ENCODE results near the gene GPAT3.
A peak's percentile ranks its signal among the peaks of the same experiment; 100 is the strongest.

The GPAT3 gene

GRCh38 chr4:83527671-83528070 is 8.2 kb upstream of the GPAT3 start:
- H3K4me1 ChIP-seq (ENCODE audit: insufficient read depth, poor library complexity, severe bottlenecking): no peaks in the 10 kb centered on the region
- TF ChIP-seq CTCF (IDR thresholded peaks at IDR 0.05; ENCODE audit: poor library complexity, severe bottlenecking): no peak
- no peaks in the 10 kb centered on the region for H3K27me3 ChIP-seq (ENCODE audit: insufficient read depth, poor library complexity, severe bottlenecking)
- no peaks in the 10 kb centered on the region for H3K36me3 ChIP-seq (ENCODE audit: low read depth)
- no peak overlapping the region for H3K27ac ChIP-seq (ENCODE audit: poor library complexity, severe bottlenecking)
- DNase-seq (ENCODE audit: low spot score): no peak
- H3K4me3 ChIP-seq (ENCODE audit: severe bottlenecking): no peak overlapping the region
- H3K9me3 ChIP-seq (ENCODE audit: severe bottlenecking): peaks cover 3% of the 10 kb centered on the region
- ATAC-seq (ENCODE audit: low read depth): no peak

DNA sequence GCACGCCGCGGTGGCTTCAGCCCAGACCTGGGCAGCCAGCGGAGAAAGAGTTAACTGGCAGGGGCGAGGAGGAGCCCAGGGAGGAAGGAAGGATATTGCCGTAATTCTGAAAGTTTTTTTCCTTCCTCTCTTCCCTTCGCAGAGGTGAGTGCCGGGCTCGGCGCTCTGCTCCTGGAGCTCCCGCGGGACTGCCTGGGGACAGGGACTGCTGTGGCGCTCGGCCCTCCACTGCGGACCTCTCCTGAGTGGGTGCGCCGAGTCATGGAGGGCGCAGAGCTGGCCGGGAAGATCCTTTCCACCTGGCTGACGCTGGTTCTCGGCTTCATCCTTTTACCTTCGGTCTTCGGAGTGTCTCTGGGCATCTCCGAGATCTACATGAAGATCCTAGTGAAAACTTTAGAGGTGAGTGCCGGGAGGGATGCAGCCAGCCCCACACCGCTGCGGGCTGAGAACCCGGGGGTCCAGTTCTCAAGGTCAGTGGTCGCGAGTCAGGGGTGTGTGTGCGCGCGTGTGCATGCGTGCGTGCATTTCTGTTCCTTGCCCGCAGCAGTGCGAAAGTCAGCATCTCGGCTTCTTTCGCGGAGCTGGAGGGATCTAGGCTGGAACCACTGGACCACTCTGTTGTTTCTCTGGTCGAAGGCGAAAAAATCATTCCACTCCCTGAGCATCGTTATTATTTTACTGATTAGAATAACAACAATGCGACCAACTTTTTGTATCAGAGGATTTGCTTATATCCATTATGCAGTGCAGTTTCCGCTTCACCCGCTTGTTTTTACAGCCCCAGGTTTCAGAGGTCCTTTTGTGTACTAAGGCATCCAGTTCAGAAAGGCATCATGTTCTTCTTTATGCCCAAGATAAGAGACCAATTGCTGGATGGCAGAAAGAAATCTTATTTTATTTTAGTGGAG is 709 bp downstream of the GPAT3 start:
- H3K36me3 ChIP-seq (ENCODE audit: low read depth): no peaks in the 10 kb centered on the region
- H3K4me3 ChIP-seq (ENCODE audit: severe bottlenecking): peak overlapping the region; percentile 44
- ATAC-seq (ENCODE audit: low read depth) (no peak; the same call in 1 of the 3 replicates), DNase-seq (ENCODE audit: low spot score) (no peak)
- H3K27me3 ChIP-seq (ENCODE audit: insufficient read depth, poor library complexity, severe bottlenecking): peaks cover 6% of the 10 kb centered on the region
- H3K27ac ChIP-seq (ENCODE audit: poor library complexity, severe bottlenecking): no peak overlapping the region
- H3K9me3 ChIP-seq (ENCODE audit: severe bottlenecking): no peaks in the 10 kb centered on the region
- no peak for TF ChIP-seq CTCF (IDR thresholded peaks at IDR 0.05; ENCODE audit: poor library complexity, severe bottlenecking)
- H3K4me1 ChIP-seq (ENCODE audit: insufficient read depth, poor library complexity, severe bottlenecking): no peaks in the 10 kb centered on the region

GRCh38 chr4:83542225-83542624 is 6.3 kb downstream of the GPAT3 start:
- Histone ChIP-seq H3K36me3 (ENCODE audit: low read depth) (no peaks in the 10 kb centered on the region), H3K4me1 (ENCODE audit: insufficient read depth, poor library complexity, severe bottlenecking) (no peaks in the 10 kb centered on the region), H3K27me3 (ENCODE audit: insufficient read depth, poor library complexity, severe bottlenecking) (no peaks in the 10 kb centered on the region), H3K27ac (ENCODE audit: poor library complexity, severe bottlenecking) (no peak overlapping the region), H3K4me3 (ENCODE audit: severe bottlenecking) (no peak overlapping the region), H3K9me3 (ENCODE audit: severe bottlenecking) (no peaks in the 10 kb centered on the region)
- DNase-seq (ENCODE audit: low spot score) (no peak), ATAC-seq (ENCODE audit: low read depth) (no peak)
- no peak for TF ChIP-seq CTCF (IDR thresholded peaks at IDR 0.05; ENCODE audit: poor library complexity, severe bottlenecking)

GRCh38 chr4:83546786-83547185 is 10.9 kb downstream of the GPAT3 start:
- ATAC-seq (ENCODE audit: low read depth): no peak
- Histone ChIP-seq H3K36me3 (ENCODE audit: low read depth) (no peaks in the 10 kb centered on the region), H3K4me1 (ENCODE audit: insufficient read depth, poor library complexity, severe bottlenecking) (peaks cover 12% of the 10 kb centered on the region), H3K27ac (ENCODE audit: poor library complexity, severe bottlenecking) (no peak overlapping the region), H3K9me3 (ENCODE audit: severe bottlenecking) (no peaks in the 10 kb centered on the region), H3K4me3 (ENCODE audit: severe bottlenecking) (no peak overlapping the region), H3K27me3 (ENCODE audit: insufficient read depth, poor library complexity, severe bottlenecking) (no peaks in the 10 kb centered on the region)
- DNase-seq (ENCODE audit: low spot score): no peak
- TF ChIP-seq CTCF (IDR thresholded peaks at IDR 0.05; ENCODE audit: poor library complexity, severe bottlenecking): no peak
